GM21360 (cell line): ENCODE measurements around the gene MBOAT7.

ENCODE experiments used
- ATAC-seq: cut with Tn5 transposase; IDR thresholded peaks from one replicate; pipeline ENCODE4 v1.9.1; 2021; ENCODE audit warnings: mild to moderate bottlenecking, moderate library complexity; ENCODE audit not compliant: unreplicated experiment

MBOAT7 gene

GRCh38 chr19:54145541-54146158, 43.7 kb downstream of the MBOAT7 start:
- no peak for ATAC-seq

GRCh38 chr19:54142166-54142780, 47.1 kb downstream of the MBOAT7 start:
- no peak for ATAC-seq

- no peak for ATAC-seq
These were observed 48.0 kb downstream of the MBOAT7 start for GRCh38 chr19:54141356-54141755.

- ATAC-seq, result no peak
These were observed 50.7 kb downstream of the MBOAT7 start for GRCh38 chr19:54138489-54139256.

GRCh38 chr19:54137699-54138488, 51.5 kb downstream of the MBOAT7 start, which contains the start of gene CNOT3:
Gene CNOT3, plus strand, starts transcription at chr19:54137762. Its CDS starts 5,217 bp downstream, at chr19:54142979.
- ATAC-seq, result no peak

GRCh38 chr19:54136864-54137698, 52.3 kb downstream of the MBOAT7 start:
- ATAC-seq, result peak; percentile 73

- no peak for ATAC-seq
These were observed 53.1 kb downstream of the MBOAT7 start for GRCh38 chr19:54136086-54136863.

- no peak for ATAC-seq
These were observed 55.3 kb downstream of the MBOAT7 start for GRCh38 chr19:54133957-54134590.

- ATAC-seq, result no peak
These were observed 55.9 kb downstream of the MBOAT7 start for GRCh38 chr19:54133312-54133956.

- no peak for ATAC-seq
These were observed 59.8 kb downstream of the MBOAT7 start for GRCh38 chr19:54129617-54129996.

GRCh38 chr19:54128796-54129616, 60.4 kb downstream of the MBOAT7 start:
- no peak for ATAC-seq

GRCh38 chr19:54128441-54128725, 61.0 kb downstream of the MBOAT7 start:
- ATAC-seq, result no peak

- ATAC-seq, result no peak
These were observed 61.5 kb downstream of the MBOAT7 start for GRCh38 chr19:54127688-54128440.

- no peak for ATAC-seq
These were observed 63.7 kb downstream of the MBOAT7 start for GRCh38 chr19:54125713-54126112.

- no peak for ATAC-seq
These were observed 65.0 kb downstream of the MBOAT7 start for GRCh38 chr19:54124393-54124792.

- no peak for ATAC-seq
These were observed 65.7 kb downstream of the MBOAT7 start for GRCh38 chr19:54123682-54124081.
